Fibroblast of the conjunctiva (primary cell): Measurements from ENCODE around the gene ELF3.
"Not testable (repeated sequence)": the region's sequence is repeated elsewhere in the genome, so short reads cannot be mapped to it uniquely, and the experiment has no call there.

Experiments used
- DNase-seq: peaks from one replicate; pipeline ENCODE4 v3.0.0-alpha.2; 2010; ENCODE audit warnings: low read depth

ELF3 gene

GRCh38 chr1:202010180-202011015, at the start of gene ELF3:
ELF3 (plus strand) TSS chr1:202010587; CDS start chr1:202011137, 550 bp downstream.
- DNase-seq: no peak

GRCh38 chr1:201962382-201962781, 48.0 kb upstream of the ELF3 start:
- not testable (repeated sequence) for DNase-seq

GRCh38 chr1:201964261-201964660, 46.1 kb upstream of the ELF3 start:
- no peak for DNase-seq

- no peak for DNase-seq
Observed at GRCh38 chr1:201966171-201966570, 44.2 kb upstream of the ELF3 start.

- DNase-seq: no peak
Observed at GRCh38 chr1:201968202-201968925, 42.0 kb upstream of the ELF3 start.

GRCh38 chr1:201970334-201971159, 39.8 kb upstream of the ELF3 start:
- no peak for DNase-seq

GRCh38 chr1:201982082-201982622, 28.2 kb upstream of the ELF3 start:
- no peak for DNase-seq

GRCh38 chr1:201982623-201983379, 27.6 kb upstream of the ELF3 start, which contains the start of gene RNPEP:
RNPEP (plus strand) TSS chr1:201982648; CDS start chr1:201982667, 19 bp downstream.
- peak; percentile 62 for DNase-seq

GRCh38 chr1:201983380-201983805, 27.0 kb upstream of the ELF3 start:
- DNase-seq: no peak

- no peak for DNase-seq
Observed at GRCh38 chr1:201984446-201984845, 25.9 kb upstream of the ELF3 start.

- no peak for DNase-seq
Observed at GRCh38 chr1:201985355-201985754, 25.0 kb upstream of the ELF3 start.

GRCh38 chr1:201988601-201989000, 21.8 kb upstream of the ELF3 start:
- no peak for DNase-seq

GRCh38 chr1:201989354-201990128, 20.8 kb upstream of the ELF3 start:
- DNase-seq: no peak

GRCh38 chr1:201990427-201990826, 20.0 kb upstream of the ELF3 start:
- DNase-seq: no peak

- DNase-seq: no peak
Observed at GRCh38 chr1:201999625-202000238, 10.7 kb upstream of the ELF3 start.

GRCh38 chr1:202002507-202002906, 7.9 kb upstream of the ELF3 start:
- no peak for DNase-seq

GRCh38 chr1:202004711-202005110, 5.7 kb upstream of the ELF3 start:
- no peak for DNase-seq

- DNase-seq: no peak
Observed at GRCh38 chr1:202005958-202006357, 4.4 kb upstream of the ELF3 start.

GRCh38 chr1:202007304-202007703, 3.1 kb upstream of the ELF3 start:
- DNase-seq: no peak
